Uterus (tissue), 2 donors: ENCODE measurements around the gene GPD1L.

Source experiments
- CTCF ChIP-seq, 4 experiments: fragments of 200-600 bp in 2 of 4; fragments of 450-650 bp in 2 of 4; sonication (generic) in 2 of 4; IDR thresholded peaks; one replicate each; pipeline ENCODE4 v1.5.1; 2016 to 2019; ENCODE audit warnings: antibody characterized with exemption in 4 of 4, mild to moderate bottlenecking in 2 of 4, moderate library complexity in 1 of 4
- POLR2A ChIP-seq, 2 donors: fragments of 450-650 bp; IDR thresholded peaks; one replicate each; pipeline ENCODE4 v1.6.1; 2016; ENCODE audit warnings: antibody characterized with exemption in 2 of 2, mild to moderate bottlenecking in 1 of 2, moderate library complexity in 1 of 2

GRCh38 chr3:32076566-32076965 lies 29.9 kb upstream of the GPD1L start:
- no peak for TF ChIP-seq CTCF (IDR thresholded peaks at IDR 0.05)
- TF ChIP-seq POLR2A (IDR thresholded peaks at IDR 0.05), result no peak
